ENCODE measurements around the gene RABGGTA.

GRCh38 chr14:24235804-24236688 is 35.4 kb downstream of the RABGGTA start:
- no peak for TF ChIP-seq CTCF (IDR thresholded peaks at IDR 0.05)
- TF ChIP-seq POLR2AphosphoS5 (IDR thresholded peaks at IDR 0.05): no peak
- no peak for TF ChIP-seq POLR2A (IDR thresholded peaks at IDR 0.05)

Data from breast epithelium (tissue), 3 donors.